Coronary artery (tissue), 2 donors: Measurements from ENCODE around the gene SRL.

Experiments
- DNase-seq: peaks from one replicate; pipeline ENCODE4 v3.0.0-alpha.2; 2017; ENCODE audit warnings: low spot score
- H3K27ac ChIP-seq, 2 donors: fragments of 200-600 bp; sonication (generic); one replicate each; pipeline ENCODE4 v1.5.1; 2016 to 2019
- H3K4me3 ChIP-seq: fragments of 200-600 bp; sonication (generic); 2 replicates; pipeline ENCODE4 v1.5.1; 2016; ENCODE audit warnings: mild to moderate bottlenecking, moderate library complexity
- CTCF ChIP-seq: fragments of 200-600 bp; sonication (generic); IDR thresholded peaks from one replicate; pipeline ENCODE4 v1.5.1; 2019; ENCODE audit warnings: antibody characterized with exemption

SRL gene

GRCh38 chr16:4179763-4180260 lies 62.1 kb downstream of the SRL start:
- no peak for DNase-seq
- no peak overlapping the region for H3K4me3 ChIP-seq
- H3K27ac ChIP-seq: no peak overlapping the region
- TF ChIP-seq CTCF: no peak

- DNase-seq: no peak
- H3K27ac ChIP-seq: no peak overlapping the region
- TF ChIP-seq CTCF: no peak
- H3K4me3 ChIP-seq: no peak overlapping the region
Observed at GRCh38 chr16:4179020-4179419, 62.9 kb downstream of the SRL start.

GRCh38 chr16:4178468-4179010 lies 63.3 kb downstream of the SRL start:
- Histone ChIP-seq H3K27ac (no peak overlapping the region), H3K4me3 (no peak overlapping the region)
- no peak for TF ChIP-seq CTCF
- DNase-seq: no peak

GRCh38 chr16:4176906-4177417 lies 64.9 kb downstream of the SRL start:
- no peak for TF ChIP-seq CTCF
- DNase-seq: no peak
- H3K4me3 ChIP-seq: no peak overlapping the region
- H3K27ac ChIP-seq: no peak overlapping the region

- no peak for TF ChIP-seq CTCF
- H3K4me3 ChIP-seq: no peak overlapping the region
- H3K27ac ChIP-seq: no peak overlapping the region
- no peak for DNase-seq
Observed at GRCh38 chr16:4175849-4176248, 66.0 kb downstream of the SRL start.

GRCh38 chr16:4172070-4172469 lies 69.8 kb downstream of the SRL start:
- H3K27ac ChIP-seq: no peak overlapping the region
- TF ChIP-seq CTCF: no peak
- no peak for DNase-seq
- H3K4me3 ChIP-seq: no peak overlapping the region

GRCh38 chr16:4169415-4169814 lies 72.5 kb downstream of the SRL start:
- TF ChIP-seq CTCF: no peak
- no peak overlapping the region for H3K4me3 ChIP-seq
- no peak overlapping the region for H3K27ac ChIP-seq
- no peak for DNase-seq
